Ovary (tissue), 9 donors: ENCODE measurements around the gene ZSCAN25. TPM values are rescaled to one million over a fixed set of nuclear protein-coding genes. Genes with fewer than 3 reads are reported as not detected.

Experiments
- DNase-seq, 5 donors: peaks; one replicate each; pipeline ENCODE4 v3.0.0-alpha.2; 2019 to 2020
- H3K27ac ChIP-seq, 2 donors: fragments of 200-600 bp; one replicate each; pipeline versions ENCODE4 v1.5.1 to v1.8.0; 2019 to 2022
- H3K27me3 ChIP-seq: fragments of 200-600 bp; one replicate; pipeline ENCODE4 v1.8.0; 2022
- H3K36me3 ChIP-seq: fragments of 200-600 bp; sonication (generic); one replicate; pipeline ENCODE4 v1.5.1; 2019
- H3K4me1 ChIP-seq: one replicate; pipeline ENCODE4 v1.8.1; 2013; ENCODE audit warnings: mild to moderate bottlenecking, moderate library complexity; ENCODE audit not compliant: insufficient read depth
- H3K4me3 ChIP-seq: fragments of 200-600 bp; sonication (generic); one replicate; pipeline ENCODE4 v1.5.1; 2017
- H3K9me3 ChIP-seq, 2 donors: fragments of 200-600 bp in 1 of 2; sonication (generic) in 1 of 2; one replicate each; pipeline versions ENCODE4 v1.5.1 to v1.8.1; 2013 to 2019; ENCODE audit warnings: mild to moderate bottlenecking in 1 of 2, moderate library complexity in 1 of 2
- CTCF ChIP-seq, 3 donors: fragments of 450-650 bp in 2 of 3; fragments of 200-600 bp in 1 of 3; IDR thresholded peaks; one replicate each; pipeline versions ENCODE4 v1.5.1 to v1.8.0; 2016 to 2022; ENCODE audit warnings: antibody characterized with exemption in 3 of 3, mild to moderate bottlenecking in 1 of 3
- EP300 ChIP-seq: sonication (generic); formaldehyde crosslinking; IDR thresholded peaks from one replicate; pipeline ENCODE4 v1.6.1; 2017; ENCODE audit warnings: antibody characterized with exemption
- POLR2A ChIP-seq: fragments of 450-650 bp; IDR thresholded peaks from one replicate; pipeline ENCODE4 v1.6.1; 2017; ENCODE audit warnings: antibody characterized with exemption, mild to moderate bottlenecking, moderate library complexity
- WGBS, 3 donors: extraction: QIAGEN DNeasy Blood & Tissue Kit in 1 of 3; methylation state at CpG; one replicate each; pipeline versions ENCODE4 v1.1.5 to v1.1.7; 2013 to 2017; 5-methylcytosine and 5-hydroxymethylcytosine counted together
- intact Hi-C, 4 donors: fragments of 100-400 bp; cut with DNase I; formaldehyde crosslinking; loops; one replicate each; pipeline versions ENCODE4 v1.11.0 to v1.15.1; 2022 to 2023
- polyA plus RNA-seq, 2 donors: library from polyadenylated mRNA; stranded (reverse); fragments of 200-250 nt in 1 of 2; fragments of 350-450 nt in 1 of 2; fragmentation: Illumina TruSeq in 1 of 2; extraction: RNeasy Lipid Tissue Mini Kit (QIAGEN cat#74804) in 1 of 2; gene quantifications; one replicate each; pipeline ENCODE4 v1.2.3, GENCODE V29; 2013 to 2014
- total RNA-seq, 7 donors: library from RNA; depleted of rRNA in 2 of 7; stranded (reverse); fragments of >200 nt in 2 of 7; fragmentation: NEBNext Ultra II Directional in 3 of 7; extraction: Animal tissue kit (Norgen Biotek cat#: 25700) in 3 of 7; gene quantifications; one replicate each; pipeline versions ENCODE4 v1.1.0 to v1.2.4, GENCODE V29; 2016 to 2023
- donor health status: DM: no; HTN: no; CAD: no; lungs with moderate emphysema.
- donor health status: DM: no; HTN: no; CAD: no.
- donor health status: Bipolar disorder and iron deficiency.
- donor health status: DM: yes; HTN: yes; CAD: no.
- donor health status: DM: no; HTN: no; CAD: no.
- donor health status: DM: yes; HTN: yes; CAD: no.

Gene ZSCAN25
- total and polyA plus RNA-seq, 9 donors = 9.8 to 21.1 (median 17.3) TPM

DNA sequence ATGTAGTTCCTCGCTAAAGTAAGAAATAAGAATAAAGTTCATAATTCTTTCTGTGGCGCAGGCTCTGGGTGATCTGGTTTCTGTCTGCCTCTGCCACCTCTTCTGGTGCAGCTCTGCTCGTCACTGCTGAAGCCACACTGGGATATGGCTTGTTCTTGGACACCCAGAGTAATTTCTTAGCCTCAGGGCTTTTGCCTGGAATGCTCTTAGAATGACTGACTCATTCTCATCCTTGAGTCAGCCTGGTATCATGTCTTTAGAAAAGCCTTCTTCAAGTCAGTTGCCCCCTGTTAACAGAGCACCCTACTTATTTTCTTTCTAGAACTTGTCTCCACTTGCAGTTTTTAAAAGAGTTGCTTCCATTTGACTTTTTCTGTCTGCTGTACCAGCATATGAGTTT lies 2.0 kb downstream of the ZSCAN25 start:
- H3K27me3 ChIP-seq = no peaks in the 10 kb centered on the region
- no peak for DNase-seq
- H3K36me3 ChIP-seq = no peaks in the 10 kb centered on the region
- TF ChIP-seq EP300 = no peak
- TF ChIP-seq CTCF (IDR thresholded peaks at IDR 0.05) = no peak
- no peak for TF ChIP-seq POLR2A
- no peak overlapping the region for H3K4me3 ChIP-seq
- 91 to 95% (median 93%) methylated on average over 3 of the region's 3 CpGs for WGBS, 3 donors
- intact Hi-C loops = no loop called here
- H3K27ac ChIP-seq = no peak overlapping the region
- peaks cover 4% of the 10 kb centered on the region for H3K4me1 ChIP-seq
- no peaks in the 10 kb centered on the region for H3K9me3 ChIP-seq

- DNase-seq = no peak
- H3K27me3 ChIP-seq = no peaks in the 10 kb centered on the region
- intact Hi-C loops = loop anchor here in 2 of 4 donors (10.0 kb wide), 3 partner anchors 65 to 285 kb away; partner anchors contain the start of genes FAM200A (in 1 of the 2) and ZNF655 (in 1 of the 2)
- H3K4me3 ChIP-seq = no peak overlapping the region
- H3K36me3 ChIP-seq = no peaks in the 10 kb centered on the region
- no peaks in the 10 kb centered on the region for H3K9me3 ChIP-seq
- peaks cover 4% of the 10 kb centered on the region for H3K4me1 ChIP-seq
- no peak for TF ChIP-seq EP300
- TF ChIP-seq CTCF (IDR thresholded peaks at IDR 0.05) = no peak
- TF ChIP-seq POLR2A = no peak
- no peak overlapping the region for H3K27ac ChIP-seq
- 93 to 95% (median 95%) methylated on average over 18 of the region's 18 CpGs for WGBS, 3 donors
Observed at GRCh38 chr7:99619571-99620130, 2.9 kb downstream of the ZSCAN25 start.

DNA sequence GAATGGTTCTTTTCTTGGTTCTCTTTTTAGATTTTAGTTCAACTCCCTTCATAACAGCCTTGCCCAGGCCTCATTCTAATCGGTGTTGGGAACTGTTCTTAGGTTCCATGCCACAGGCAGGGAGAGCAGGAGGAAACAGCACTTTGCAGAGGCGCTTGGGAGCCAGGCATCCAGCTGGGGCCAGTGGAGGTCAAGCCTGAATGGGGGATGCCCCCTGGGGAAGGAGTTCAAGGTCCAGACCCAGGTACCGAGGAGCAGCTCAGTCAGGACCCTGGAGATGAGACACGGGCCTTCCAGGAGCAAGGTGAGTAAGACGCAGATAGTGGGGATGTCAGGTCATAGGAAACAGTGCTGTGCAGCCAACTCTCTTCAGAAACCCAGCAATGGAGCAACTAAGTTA lies 4.5 kb downstream of the ZSCAN25 start:
- no peak overlapping the region for H3K4me3 ChIP-seq
- intact Hi-C loops = loop anchor here in 2 of 4 donors (10.0 kb wide), 3 partner anchors 66 to 284 kb away; partner anchors contain the start of genes FAM200A (in 1 of the 2) and ZNF655 (in 1 of the 2)
- TF ChIP-seq EP300 (no peak), POLR2A (no peak), CTCF (IDR thresholded peaks at IDR 0.05) (no peak)
- H3K27ac ChIP-seq = no peak overlapping the region
- H3K27me3 ChIP-seq = no peaks in the 10 kb centered on the region
- 76 to 90% (median 78%) methylated on average over 5 of the region's 5 CpGs for WGBS, 3 donors
- H3K4me1 ChIP-seq = peaks cover 4% of the 10 kb centered on the region
- no peak for DNase-seq
- H3K36me3 ChIP-seq = no peaks in the 10 kb centered on the region
- no peaks in the 10 kb centered on the region for H3K9me3 ChIP-seq

- H3K4me1 ChIP-seq = peaks cover 2% of the 10 kb centered on the region
- no peaks in the 10 kb centered on the region for H3K36me3 ChIP-seq
- intact Hi-C loops = loop anchor here in 2 of 4 donors (10.0 kb wide), 3 partner anchors 68 to 282 kb away; partner anchors contain the start of genes FAM200A (in 1 of the 2) and ZNF655 (in 1 of the 2)
Observed at GRCh38 chr7:99622596-99622995, 5.8 kb downstream of the ZSCAN25 start.

More at GRCh38 chr7:99622596-99622995, 5.8 kb downstream of the ZSCAN25 start:
- Histone ChIP-seq H3K9me3 (no peaks in the 10 kb centered on the region), H3K4me3 (no peak overlapping the region), H3K27me3 (no peaks in the 10 kb centered on the region), H3K27ac (no peak overlapping the region)
- no peak for TF ChIP-seq EP300
- TF ChIP-seq POLR2A = no peak
- TF ChIP-seq CTCF (IDR thresholded peaks at IDR 0.05) = no peak
- WGBS, 3 donors = 90 to 94% (median 92%) methylated on average over 10 of the region's 10 CpGs
- DNase-seq = no peak
